CD4-positive, alpha-beta T cell treated with Interleukin-15 for 4 hours (primary cell): ENCODE measurements around the gene KLK2.

Source experiments
- DNase-seq: peaks from one replicate; pipeline ENCODE4 v3.0.0-alpha.2; 2020; ENCODE audit warnings: low spot score

Gene KLK2

DNA sequence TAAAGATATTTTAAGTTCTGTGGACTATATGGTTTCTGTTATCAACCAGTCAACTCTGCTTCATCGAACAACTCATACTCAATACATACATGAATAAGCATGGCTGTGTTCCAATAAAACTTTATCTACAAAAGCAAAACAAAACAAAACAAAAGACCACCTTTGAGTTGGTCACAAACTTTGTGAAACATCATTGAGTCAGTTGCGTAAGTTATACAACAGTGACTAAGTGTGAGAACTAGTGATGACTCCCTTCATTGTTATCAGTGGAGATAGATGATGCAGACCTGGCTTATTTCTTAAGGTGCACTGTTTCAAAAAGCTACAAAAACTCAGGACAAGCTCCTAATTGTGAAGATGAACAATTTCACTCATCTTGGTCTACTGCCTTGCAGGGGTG, 52.5 kb downstream of the KLK2 start:
- DNase-seq = no peak

DNA sequence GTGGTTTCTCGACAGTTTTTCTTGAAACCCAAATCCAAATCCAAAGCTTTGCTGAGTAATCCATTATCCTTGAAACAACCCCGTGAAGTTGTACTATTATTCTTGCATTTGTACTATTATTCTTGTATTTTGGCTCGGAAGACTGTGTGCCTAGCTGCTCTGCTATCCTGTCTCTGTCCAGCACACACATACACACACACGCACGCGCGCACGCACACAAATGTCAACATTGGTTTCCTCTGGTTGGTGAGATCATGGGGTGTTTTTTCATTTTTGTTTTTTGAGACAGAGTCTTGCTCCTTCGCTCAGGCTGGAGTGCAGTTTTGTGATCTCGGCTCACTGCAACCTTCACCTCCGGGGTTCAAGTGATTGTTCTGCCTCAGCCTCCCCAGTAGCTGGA, 52.9 kb downstream of the KLK2 start:
- DNase-seq = no peak

DNA sequence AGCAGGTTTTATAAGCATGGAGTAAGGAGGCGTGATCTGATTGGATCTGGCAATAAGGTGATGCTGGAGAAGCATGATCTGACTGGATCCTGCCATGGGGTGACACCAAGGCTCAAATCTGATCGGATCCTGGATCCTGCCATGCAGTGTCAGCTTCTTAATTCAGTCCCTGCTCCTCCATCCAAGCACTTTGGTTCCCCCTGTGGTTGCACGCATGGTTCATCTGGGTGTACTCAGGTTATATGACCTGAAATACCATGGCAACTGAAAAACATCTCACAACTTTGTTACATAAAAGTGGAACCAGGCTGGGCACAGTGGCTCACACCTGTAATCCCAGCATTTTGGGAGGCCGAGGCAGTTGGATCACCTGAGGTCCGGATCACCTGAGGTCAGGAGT, 55.6 kb downstream of the KLK2 start:
- DNase-seq = no peak
